ENCODE results near the gene CYBA. TPM values are rescaled to one million over a fixed set of nuclear protein-coding genes. Genes with fewer than 3 reads are reported as not detected.

Gene CYBA
- total RNA-seq, 4 donors from 2014 or later, result 17.4 to 72.0 (median 38.3) TPM

- peaks cover 0 to 16% of the 10 kb centered on the region in 2 donors for H3K4me1 ChIP-seq
- H3K9me3 ChIP-seq, result no peaks in the 10 kb centered on the region
- no peak overlapping the region for H3K4me3 ChIP-seq
- peaks cover 15 to 29% of the 10 kb centered on the region in 2 donors for H3K27me3 ChIP-seq
- TF ChIP-seq CTCF (IDR thresholded peaks at IDR 0.05), result no peak
- no peak for TF ChIP-seq POLR2A (IDR thresholded peaks at IDR 0.05)
- no peak overlapping the region for H3K27ac ChIP-seq
- intact Hi-C loops (cut with DNase I; ENCODE audit: low total_unique reads), result no loop called here
- no peaks in the 10 kb centered on the region for H3K36me3 ChIP-seq
- no peak for DNase-seq
Measured at GRCh38 chr16:88681709-88682451, 31.0 kb upstream of the CYBA start.

DNA sequence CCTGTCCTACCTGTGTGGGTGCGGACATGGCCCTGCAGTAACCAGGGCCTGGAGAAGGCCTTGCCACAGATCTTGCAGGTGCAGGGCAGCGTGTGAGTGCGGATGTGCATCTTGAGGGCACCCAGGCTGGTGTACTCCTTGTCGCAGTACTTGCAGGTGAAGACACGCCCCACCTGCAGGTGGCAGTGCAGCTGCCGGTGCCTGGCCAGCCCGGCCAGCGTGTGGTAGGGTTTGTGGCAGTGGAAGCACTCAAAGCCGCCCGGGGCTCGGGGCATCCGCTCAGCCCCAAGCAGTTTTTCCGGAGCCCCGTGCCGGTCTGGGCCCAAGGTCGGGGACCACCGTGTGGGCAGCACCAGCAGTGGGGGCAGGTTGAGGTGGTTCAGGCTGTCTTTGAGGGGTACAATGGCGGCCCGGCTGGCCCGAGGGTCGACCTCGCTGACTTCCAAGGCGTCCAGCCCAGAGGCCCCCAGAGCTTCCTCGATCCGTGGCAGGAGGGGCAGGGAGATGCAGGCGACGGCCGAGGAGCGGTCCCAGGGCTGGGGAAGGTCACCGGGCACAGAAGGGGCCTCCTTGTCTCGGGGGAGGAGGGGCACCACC lies 30.3 kb upstream of the CYBA start:
- TF ChIP-seq POLR2A (IDR thresholded peaks at IDR 0.05), result no peak
- no peak for TF ChIP-seq CTCF (IDR thresholded peaks at IDR 0.05)
- Histone ChIP-seq H3K4me3 (no peak overlapping the region), H3K36me3 (no peaks in the 10 kb centered on the region), H3K27ac (no peak overlapping the region), H3K4me1 (peaks cover 0 to 9% of the 10 kb centered on the region in 2 donors), H3K27me3 (peaks cover 13 to 29% of the 10 kb centered on the region in 2 donors), H3K9me3 (no peaks in the 10 kb centered on the region)
- DNase-seq, result no peak
- intact Hi-C loops (cut with DNase I; ENCODE audit: low total_unique reads), result no loop called here

DNA sequence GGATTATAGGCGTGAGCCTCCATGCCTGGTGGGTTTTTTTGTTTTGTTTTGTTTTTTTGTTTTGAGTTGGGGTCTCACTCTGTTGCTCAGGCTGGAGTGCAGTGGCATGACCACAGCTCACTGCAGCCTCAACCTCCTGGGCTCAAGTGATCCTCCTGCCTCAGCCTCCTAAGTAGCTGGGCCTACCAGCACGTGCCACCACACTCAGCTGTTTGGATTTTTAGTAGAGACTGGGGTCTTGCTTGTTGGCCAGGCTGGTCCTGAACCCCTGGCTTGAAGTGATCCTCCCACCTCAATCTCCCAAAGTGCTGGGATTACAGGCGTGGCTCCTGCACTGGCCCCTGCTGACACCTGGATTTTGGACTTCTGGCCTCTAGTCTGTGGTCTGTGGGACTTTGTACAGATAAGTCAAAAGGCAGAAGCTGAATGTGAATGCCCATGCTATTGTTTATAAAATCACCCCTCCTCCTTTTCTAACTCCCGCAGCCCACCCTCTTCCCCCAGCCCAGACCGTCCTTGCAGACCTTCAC lies 29.8 kb upstream of the CYBA start:
- Histone ChIP-seq H3K27ac (no peak overlapping the region), H3K27me3 (peaks cover 8 to 28% of the 10 kb centered on the region in 2 donors), H3K4me1 (peaks cover 0 to 3% of the 10 kb centered on the region in 2 donors), H3K9me3 (no peaks in the 10 kb centered on the region), H3K36me3 (no peaks in the 10 kb centered on the region), H3K4me3 (no peak overlapping the region)
- intact Hi-C loops (cut with DNase I; ENCODE audit: low total_unique reads), result no loop called here
- TF ChIP-seq POLR2A (IDR thresholded peaks at IDR 0.05), result no peak
- TF ChIP-seq CTCF (IDR thresholded peaks at IDR 0.05), result no peak
- no peak for DNase-seq

DNA sequence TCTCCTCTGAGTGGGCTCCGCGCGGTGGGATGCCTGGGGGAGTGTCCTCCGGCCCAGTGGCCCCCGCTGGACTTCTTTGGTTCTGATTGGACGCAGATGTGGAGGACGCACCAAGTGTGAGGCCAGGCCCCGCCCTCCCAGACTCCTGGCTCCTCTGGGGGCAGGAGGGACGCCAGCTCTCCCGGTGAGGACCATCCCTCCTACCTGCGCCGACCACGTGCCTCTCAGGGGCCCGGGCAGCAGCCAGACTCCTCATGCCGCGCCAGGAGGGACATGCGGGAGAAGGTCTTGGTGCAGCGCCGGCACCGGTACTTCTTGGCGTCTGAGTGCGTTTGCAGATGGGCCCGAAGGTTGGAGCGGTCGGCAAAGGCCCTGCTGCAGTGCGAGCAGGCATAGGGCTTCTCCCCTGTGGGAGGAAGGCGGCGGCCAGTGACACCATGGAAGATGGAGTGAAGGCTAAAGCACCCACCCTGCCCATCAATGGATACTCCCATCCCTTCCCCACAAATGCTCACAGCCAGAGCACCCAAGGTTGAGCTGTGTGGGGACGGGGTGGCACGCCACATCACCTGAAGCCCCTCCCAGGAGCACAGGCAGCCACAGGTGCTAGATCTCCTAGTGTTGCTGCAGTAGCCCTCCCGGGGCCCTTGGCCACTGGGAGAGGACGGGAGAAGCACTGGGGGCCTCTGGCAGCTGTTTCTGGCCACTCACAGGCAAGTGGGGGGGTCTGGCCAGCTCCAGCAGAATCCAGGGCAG lies 27.5 kb upstream of the CYBA start:
- Histone ChIP-seq H3K36me3 (no peaks in the 10 kb centered on the region), H3K27ac (no peak overlapping the region), H3K27me3 (peaks cover 0 to 12% of the 10 kb centered on the region in 2 donors), H3K9me3 (no peaks in the 10 kb centered on the region), H3K4me3 (no peak overlapping the region), H3K4me1 (no peaks in the 10 kb centered on the region)
- intact Hi-C loops (cut with DNase I; ENCODE audit: low total_unique reads), result no loop called here
- TF ChIP-seq CTCF (IDR thresholded peaks at IDR 0.05) (no peak), POLR2A (IDR thresholded peaks at IDR 0.05) (no peak)
- no peak for DNase-seq

Data from uterus (tissue), 4 donors.